Germinal center (tissue), 1 donor: Measurements from ENCODE around the gene DGUOK.
"Not testable (repeated sequence)": the region's sequence is repeated elsewhere in the genome, so short reads cannot be mapped to it uniquely, and the experiment has no call there.

ENCODE experiments used
- DNase-seq: peaks from one replicate; pipeline ENCODE4 v3.0.0; 2012; ENCODE audit warnings: mixed read lengths, low spot score

DGUOK gene

GRCh38 chr2:73901143-73901542 lies 25.5 kb upstream of the DGUOK start:
- no peak for DNase-seq

- DNase-seq: no peak
These were observed 24.4 kb upstream of the DGUOK start for GRCh38 chr2:73902284-73902683.

GRCh38 chr2:73903313-73903712 lies 23.4 kb upstream of the DGUOK start:
- DNase-seq: no peak

GRCh38 chr2:73903949-73904613 lies 22.6 kb upstream of the DGUOK start:
- not testable (repeated sequence) for DNase-seq

GRCh38 chr2:73904952-73905351 lies 21.7 kb upstream of the DGUOK start:
- no peak for DNase-seq

- DNase-seq: no peak
These were observed 19.7 kb upstream of the DGUOK start for GRCh38 chr2:73906847-73907505.

- DNase-seq: peak; percentile 54
These were observed 18.7 kb upstream of the DGUOK start for GRCh38 chr2:73907840-73908452.

- DNase-seq: no peak
These were observed 17.7 kb upstream of the DGUOK start for GRCh38 chr2:73908689-73909652.

- no peak for DNase-seq
These were observed 15.7 kb upstream of the DGUOK start for GRCh38 chr2:73910873-73911547.

- no peak for DNase-seq
These were observed 15.0 kb upstream of the DGUOK start for GRCh38 chr2:73911548-73912208.

GRCh38 chr2:73913414-73914054 lies 13.1 kb upstream of the DGUOK start:
- no peak for DNase-seq

GRCh38 chr2:73914667-73915066 lies 12.0 kb upstream of the DGUOK start:
- DNase-seq: no peak

GRCh38 chr2:73915437-73915993 lies 11.2 kb upstream of the DGUOK start:
- DNase-seq: no peak

GRCh38 chr2:73916666-73917065 lies 10.0 kb upstream of the DGUOK start:
- DNase-seq: no peak

- no peak for DNase-seq
These were observed 9.4 kb upstream of the DGUOK start for GRCh38 chr2:73917296-73917695.

- DNase-seq: no peak
These were observed 8.9 kb upstream of the DGUOK start for GRCh38 chr2:73917696-73918207.

- no peak for DNase-seq
These were observed 7.8 kb upstream of the DGUOK start for GRCh38 chr2:73918856-73919255.

GRCh38 chr2:73919596-73920228 lies 7.0 kb upstream of the DGUOK start:
- no peak for DNase-seq
